Thyroid gland (tissue), 4 donors: ENCODE data around the gene METRNL.

Experiments
- CTCF ChIP-seq, 6 experiments: fragments of 200-600 bp in 3 of 6; fragments of 450-650 bp in 3 of 6; sonication (generic) in 3 of 6; IDR thresholded peaks; one replicate each; pipeline ENCODE4 v1.5.1; 2016 to 2019; ENCODE audit warnings: antibody characterized with exemption in 6 of 6, mild to moderate bottlenecking in 2 of 6, inconsistent platforms in 1 of 6, moderate library complexity in 1 of 6
- POLR2A ChIP-seq, 2 donors: fragments of 450-650 bp; IDR thresholded peaks; one replicate each; pipeline ENCODE4 v1.6.1; 2017; ENCODE audit warnings: antibody characterized with exemption in 2 of 2, mild to moderate bottlenecking in 2 of 2, moderate library complexity in 1 of 2

GRCh38 chr17:83092186-83092585, 12.8 kb downstream of the METRNL start:
- TF ChIP-seq CTCF (IDR thresholded peaks at IDR 0.05): no peak
- TF ChIP-seq POLR2A (IDR thresholded peaks at IDR 0.05): no peak
